Measurements from ENCODE around the gene ANKS1A. TPM values are rescaled to one million over a fixed set of nuclear protein-coding genes. Genes with fewer than 3 reads are reported as not detected.

Gene ANKS1A
- total RNA-seq, 2 experiments from 2014 or later = 6.0 to 6.7 TPM

DNA sequence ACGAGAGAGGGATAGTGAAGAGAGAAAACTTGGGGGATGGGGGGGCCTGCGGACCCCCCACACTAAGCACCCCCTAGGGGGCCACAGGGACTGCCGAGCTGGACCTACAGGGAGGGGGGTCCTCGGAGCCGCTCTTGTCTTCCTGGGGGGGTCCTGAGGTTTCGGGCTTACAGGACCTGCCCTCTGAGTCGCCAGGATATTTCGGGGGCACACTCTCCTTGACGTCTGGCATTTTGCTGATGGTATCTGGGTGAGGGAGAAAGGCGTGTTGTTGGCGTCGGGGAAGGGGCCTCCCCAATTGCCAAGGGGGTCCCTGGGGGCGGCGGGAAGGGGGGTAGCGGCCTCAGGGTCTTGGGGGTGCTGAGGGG is 251.6 kb downstream of the ANKS1A start:
- TF ChIP-seq, protein P1, sequence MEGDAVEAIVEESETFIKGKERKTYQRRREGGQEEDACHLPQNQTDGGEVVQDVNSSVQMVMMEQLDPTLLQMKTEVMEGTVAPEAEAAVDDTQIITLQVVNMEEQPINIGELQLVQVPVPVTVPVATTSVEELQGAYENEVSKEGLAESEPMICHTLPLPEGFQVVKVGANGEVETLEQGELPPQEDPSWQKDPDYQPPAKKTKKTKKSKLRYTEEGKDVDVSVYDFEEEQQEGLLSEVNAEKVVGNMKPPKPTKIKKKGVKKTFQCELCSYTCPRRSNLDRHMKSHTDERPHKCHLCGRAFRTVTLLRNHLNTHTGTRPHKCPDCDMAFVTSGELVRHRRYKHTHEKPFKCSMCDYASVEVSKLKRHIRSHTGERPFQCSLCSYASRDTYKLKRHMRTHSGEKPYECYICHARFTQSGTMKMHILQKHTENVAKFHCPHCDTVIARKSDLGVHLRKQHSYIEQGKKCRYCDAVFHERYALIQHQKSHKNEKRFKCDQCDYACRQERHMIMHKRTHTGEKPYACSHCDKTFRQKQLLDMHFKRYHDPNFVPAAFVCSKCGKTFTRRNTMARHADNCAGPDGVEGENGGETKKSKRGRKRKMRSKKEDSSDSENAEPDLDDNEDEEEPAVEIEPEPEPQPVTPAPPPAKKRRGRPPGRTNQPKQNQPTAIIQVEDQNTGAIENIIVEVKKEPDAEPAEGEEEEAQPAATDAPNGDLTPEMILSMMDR (IDR thresholded peaks at IDR 0.05) = no peak
- no peak for DNase-seq
- Mint-ChIP-seq H3K4me1 (ENCODE audit: low read depth) (peaks cover 13% of the 10 kb centered on the region), H3K9me3 (no peaks in the 10 kb centered on the region), H3K4me3 (peak overlapping the region; percentile 12), H3K36me3 (ENCODE audit: low read depth) (no peaks in the 10 kb centered on the region), H3K27ac (no peak overlapping the region), H3K27me3 (peaks cover 13% of the 10 kb centered on the region)
- no peak for ATAC-seq
- intact Hi-C loops (cut with micrococcal nuclease) = loop anchor here (5.0 kb wide), 2 partner anchors 102 to 153 kb away; no protein-coding TSS in a partner anchor
- POLR2A ChIA-PET = no interaction called here
- CTCF ChIA-PET = interaction anchor here (0.5 to 3.9 kb wide), 49 partner anchors 8 to 985 kb away, joined by 3 to 70 read pairs (median 7); partner anchors contain the start of genes BLTP3A and TAF11

Other genes starting within 250 kb of the ANKS1A start
- 10 to 100 TPM; 45.3 to 51.8 TPM for gene ILRUN, start 192.5 kb upstream of the ANKS1A start, total RNA-seq
- 100 to 1,000 TPM; 170 to 179 TPM for gene SNRPC, start 131.8 kb upstream of the ANKS1A start, total RNA-seq
- 10 to 100 TPM; 14.0 to 15.0 TPM for gene BLTP3A, start 97.2 kb upstream of the ANKS1A start, total RNA-seq
- 10 to 100 TPM; 29.3 to 29.4 TPM for gene TAF11, start 1.2 kb upstream of the ANKS1A start, total RNA-seq

Data from activated CD8-positive, alpha-beta T cell treated with anti-CD3 and anti-CD28 coated beads for 36 hours (primary cell).